ENCODE results near the gene NAALADL2.

The NAALADL2 gene

GRCh38 chr3:175240921-175241320 lies 381.8 kb downstream of the NAALADL2 start:
- Histone ChIP-seq H3K79me2 (ENCODE audit: control insufficient read depth, insufficient read depth, low read length) (no peaks in the 10 kb centered on the region), H3K9ac (ENCODE audit: low read length) (no peak overlapping the region), H3K4me2 (ENCODE audit: low read length) (no peak overlapping the region), H2AK5ac (ENCODE audit: low read length) (no peak overlapping the region), H3K27me3 (ENCODE audit: insufficient read depth, low read length, poor library complexity) (no peaks in the 10 kb centered on the region), H4K5ac (ENCODE audit: low read length) (no peak overlapping the region), H3K4me1 (ENCODE audit: control insufficient read depth, low read depth, low read length) (no peaks in the 10 kb centered on the region), H2BK5ac (ENCODE audit: low read length) (no peak overlapping the region), H2BK15ac (replicated peaks; ENCODE audit: low read depth) (no peak overlapping the region), H3K23ac (ENCODE audit: low read length) (no peak overlapping the region), H3K18ac (ENCODE audit: low read length) (no peak overlapping the region), H3K4me3 (ENCODE audit: low read length) (no peak overlapping the region), H3K27ac (ENCODE audit: low read depth, low read length) (no peak overlapping the region), H3K56ac (ENCODE audit: low read length) (no peak overlapping the region), H2BK120ac (ENCODE audit: low read depth, low read length) (no peak overlapping the region), H3K4ac (ENCODE audit: low read depth, low read length) (no peak overlapping the region), H3K36me3 (ENCODE audit: control insufficient read depth, insufficient read depth, low read length) (no peaks in the 10 kb centered on the region), H3K79me1 (ENCODE audit: low read length) (no peaks in the 10 kb centered on the region), H4K8ac (ENCODE audit: low read depth, low read length) (no peak overlapping the region)
- no peak for DNase-seq
- WGBS (ENCODE audit: extremely low coverage, insufficient coverage, low lambda C conversion rate) = no CpG with 5 or more reads among the region's 2 CpGs

GRCh38 chr3:175242243-175242642 lies 383.1 kb downstream of the NAALADL2 start:
- Histone ChIP-seq H3K4ac (ENCODE audit: low read depth, low read length) (no peak overlapping the region), H2AK5ac (ENCODE audit: low read length) (no peak overlapping the region), H3K56ac (ENCODE audit: low read length) (no peak overlapping the region), H3K27ac (ENCODE audit: low read depth, low read length) (no peak overlapping the region), H3K4me3 (ENCODE audit: low read length) (no peak overlapping the region), H3K36me3 (ENCODE audit: control insufficient read depth, insufficient read depth, low read length) (no peaks in the 10 kb centered on the region), H3K9ac (ENCODE audit: low read length) (no peak overlapping the region), H3K27me3 (ENCODE audit: insufficient read depth, low read length, poor library complexity) (no peaks in the 10 kb centered on the region), H3K23ac (ENCODE audit: low read length) (no peak overlapping the region), H4K5ac (ENCODE audit: low read length) (no peak overlapping the region), H2BK15ac (replicated peaks; ENCODE audit: low read depth) (no peak overlapping the region), H3K79me2 (ENCODE audit: control insufficient read depth, insufficient read depth, low read length) (no peaks in the 10 kb centered on the region), H3K18ac (ENCODE audit: low read length) (no peak overlapping the region), H4K8ac (ENCODE audit: low read depth, low read length) (no peak overlapping the region), H2BK120ac (ENCODE audit: low read depth, low read length) (no peak overlapping the region), H3K79me1 (ENCODE audit: low read length) (no peaks in the 10 kb centered on the region), H3K4me2 (ENCODE audit: low read length) (no peak overlapping the region), H2BK5ac (ENCODE audit: low read length) (no peak overlapping the region), H3K4me1 (ENCODE audit: control insufficient read depth, low read depth, low read length) (no peaks in the 10 kb centered on the region)
- no peak for DNase-seq
- WGBS (ENCODE audit: extremely low coverage, insufficient coverage, low lambda C conversion rate) = no CpG with 5 or more reads among the region's 2 CpGs

- Histone ChIP-seq H2BK15ac (replicated peaks; ENCODE audit: low read depth) (no peak overlapping the region), H3K27ac (ENCODE audit: low read depth, low read length) (no peak overlapping the region), H4K8ac (ENCODE audit: low read depth, low read length) (no peak overlapping the region), H2BK5ac (ENCODE audit: low read length) (no peak overlapping the region), H3K4me3 (ENCODE audit: low read length) (no peak overlapping the region), H3K9ac (ENCODE audit: low read length) (no peak overlapping the region), H2AK5ac (ENCODE audit: low read length) (no peak overlapping the region), H2BK120ac (ENCODE audit: low read depth, low read length) (no peak overlapping the region), H3K4me2 (ENCODE audit: low read length) (no peak overlapping the region), H3K4me1 (ENCODE audit: control insufficient read depth, low read depth, low read length) (no peaks in the 10 kb centered on the region), H4K5ac (ENCODE audit: low read length) (no peak overlapping the region), H3K79me1 (ENCODE audit: low read length) (no peaks in the 10 kb centered on the region), H3K79me2 (ENCODE audit: control insufficient read depth, insufficient read depth, low read length) (no peaks in the 10 kb centered on the region), H3K56ac (ENCODE audit: low read length) (no peak overlapping the region), H3K36me3 (ENCODE audit: control insufficient read depth, insufficient read depth, low read length) (no peaks in the 10 kb centered on the region), H3K27me3 (ENCODE audit: insufficient read depth, low read length, poor library complexity) (no peaks in the 10 kb centered on the region), H3K18ac (ENCODE audit: low read length) (no peak overlapping the region), H3K4ac (ENCODE audit: low read depth, low read length) (no peak overlapping the region), H3K23ac (ENCODE audit: low read length) (no peak overlapping the region)
- 33% methylated on average over 1 of the region's 3 CpGs for WGBS (ENCODE audit: extremely low coverage, insufficient coverage, low lambda C conversion rate)
- DNase-seq = no peak
Observed at GRCh38 chr3:175246234-175246633, 387.1 kb downstream of the NAALADL2 start.

- no peak overlapping the region for H3K27ac ChIP-seq (ENCODE audit: low read depth, low read length)
- WGBS (ENCODE audit: extremely low coverage, insufficient coverage, low lambda C conversion rate) = no CpG with 5 or more reads among the region's 1 CpG
- DNase-seq = no peak
Observed at GRCh38 chr3:175246766-175247165, 387.6 kb downstream of the NAALADL2 start.

GRCh38 chr3:175247629-175248028 lies 388.5 kb downstream of the NAALADL2 start:
- Histone ChIP-seq H3K4me2 (ENCODE audit: low read length) (no peak overlapping the region), H3K4me1 (ENCODE audit: control insufficient read depth, low read depth, low read length) (no peaks in the 10 kb centered on the region), H3K23ac (ENCODE audit: low read length) (no peak overlapping the region), H3K18ac (ENCODE audit: low read length) (no peak overlapping the region), H4K5ac (ENCODE audit: low read length) (no peak overlapping the region), H2AK5ac (ENCODE audit: low read length) (no peak overlapping the region), H3K4me3 (ENCODE audit: low read length) (no peak overlapping the region), H2BK15ac (replicated peaks; ENCODE audit: low read depth) (no peak overlapping the region), H3K4ac (ENCODE audit: low read depth, low read length) (no peak overlapping the region), H3K79me1 (ENCODE audit: low read length) (no peaks in the 10 kb centered on the region), H2BK5ac (ENCODE audit: low read length) (no peak overlapping the region), H3K79me2 (ENCODE audit: control insufficient read depth, insufficient read depth, low read length) (no peaks in the 10 kb centered on the region), H4K8ac (ENCODE audit: low read depth, low read length) (no peak overlapping the region), H2BK120ac (ENCODE audit: low read depth, low read length) (no peak overlapping the region), H3K36me3 (ENCODE audit: control insufficient read depth, insufficient read depth, low read length) (no peaks in the 10 kb centered on the region), H3K27me3 (ENCODE audit: insufficient read depth, low read length, poor library complexity) (no peaks in the 10 kb centered on the region), H3K56ac (ENCODE audit: low read length) (no peak overlapping the region), H3K27ac (ENCODE audit: low read depth, low read length) (no peak overlapping the region), H3K9ac (ENCODE audit: low read length) (no peak overlapping the region)
- no peak for DNase-seq
- no CpG with 5 or more reads among the region's 1 CpG for WGBS (ENCODE audit: extremely low coverage, insufficient coverage, low lambda C conversion rate)

More at GRCh38 chr3:175246766-175247165, 387.6 kb downstream of the NAALADL2 start:
- Histone ChIP-seq H2BK120ac (ENCODE audit: low read depth, low read length) (no peak overlapping the region), H2BK15ac (replicated peaks; ENCODE audit: low read depth) (no peak overlapping the region), H4K5ac (ENCODE audit: low read length) (no peak overlapping the region), H4K8ac (ENCODE audit: low read depth, low read length) (no peak overlapping the region), H3K56ac (ENCODE audit: low read length) (no peak overlapping the region), H2AK5ac (ENCODE audit: low read length) (no peak overlapping the region), H3K4me1 (ENCODE audit: control insufficient read depth, low read depth, low read length) (no peaks in the 10 kb centered on the region), H3K27me3 (ENCODE audit: insufficient read depth, low read length, poor library complexity) (no peaks in the 10 kb centered on the region), H3K79me1 (ENCODE audit: low read length) (no peaks in the 10 kb centered on the region), H3K9ac (ENCODE audit: low read length) (no peak overlapping the region), H3K4me2 (ENCODE audit: low read length) (no peak overlapping the region), H3K79me2 (ENCODE audit: control insufficient read depth, insufficient read depth, low read length) (no peaks in the 10 kb centered on the region), H3K36me3 (ENCODE audit: control insufficient read depth, insufficient read depth, low read length) (no peaks in the 10 kb centered on the region), H3K4ac (ENCODE audit: low read depth, low read length) (no peak overlapping the region), H3K18ac (ENCODE audit: low read length) (no peak overlapping the region), H3K23ac (ENCODE audit: low read length) (no peak overlapping the region), H3K4me3 (ENCODE audit: low read length) (no peak overlapping the region), H2BK5ac (ENCODE audit: low read length) (no peak overlapping the region)

- Histone ChIP-seq H3K79me1 (ENCODE audit: low read length) (no peaks in the 10 kb centered on the region), H3K4ac (ENCODE audit: low read depth, low read length) (no peak overlapping the region), H2BK120ac (ENCODE audit: low read depth, low read length) (no peak overlapping the region), H3K4me1 (ENCODE audit: control insufficient read depth, low read depth, low read length) (no peaks in the 10 kb centered on the region), H2AK5ac (ENCODE audit: low read length) (no peak overlapping the region), H3K36me3 (ENCODE audit: control insufficient read depth, insufficient read depth, low read length) (no peaks in the 10 kb centered on the region), H3K56ac (ENCODE audit: low read length) (no peak overlapping the region), H3K23ac (ENCODE audit: low read length) (no peak overlapping the region), H4K5ac (ENCODE audit: low read length) (no peak overlapping the region), H2BK5ac (ENCODE audit: low read length) (no peak overlapping the region), H3K27ac (ENCODE audit: low read depth, low read length) (no peak overlapping the region), H4K8ac (ENCODE audit: low read depth, low read length) (no peak overlapping the region), H3K18ac (ENCODE audit: low read length) (no peak overlapping the region), H3K27me3 (ENCODE audit: insufficient read depth, low read length, poor library complexity) (no peaks in the 10 kb centered on the region), H2BK15ac (replicated peaks; ENCODE audit: low read depth) (no peak overlapping the region), H3K9ac (ENCODE audit: low read length) (no peak overlapping the region), H3K4me3 (ENCODE audit: low read length) (no peak overlapping the region), H3K4me2 (ENCODE audit: low read length) (no peak overlapping the region), H3K79me2 (ENCODE audit: control insufficient read depth, insufficient read depth, low read length) (no peaks in the 10 kb centered on the region)
- WGBS (ENCODE audit: extremely low coverage, insufficient coverage, low lambda C conversion rate) = 100% methylated on average over 2 of the region's 2 CpGs
- no peak for DNase-seq
Observed at GRCh38 chr3:175248832-175249231, 389.7 kb downstream of the NAALADL2 start.

Measured in mesendoderm (in vitro differentiated cells).